Gastrocnemius medialis (tissue), 4 donors: ENCODE data around the gene PDE8A. TPM values are rescaled to one million over a fixed set of nuclear protein-coding genes. Genes with fewer than 3 reads are reported as not detected.

Source experiments
- ATAC-seq, 2 donors: fragments of 150-250 bp; one replicate each; pipeline ENCODE4 v1.9.1; 2016
- DNase-seq, 2 donors: peaks; one replicate each; pipeline ENCODE4 v3.0.0-alpha.2; 2019
- H3K27ac ChIP-seq, 4 donors: fragments of 200-600 bp; sonication (generic); 1 replicate in 1 of 4; 2 replicates in 3 of 4; pipeline ENCODE4 v1.5.1; 2016 to 2018; ENCODE audit warnings: mild to moderate bottlenecking in 2 of 4, moderate library complexity in 1 of 4
- H3K27me3 ChIP-seq, 3 donors: fragments of 200-600 bp; sonication (generic) in 2 of 3; 1 replicate in 1 of 3; 2 replicates in 2 of 3; pipeline versions ENCODE4 v1.5.1 to v1.6.0; 2016 to 2019; ENCODE audit warnings: mild to moderate bottlenecking in 1 of 3, moderate library complexity in 1 of 3
- H3K36me3 ChIP-seq, 2 donors: fragments of 200-600 bp; sonication (generic) in 1 of 2; one replicate each; pipeline ENCODE4 v1.5.1; 2017 to 2018
- H3K4me1 ChIP-seq, 2 donors: fragments of 200-600 bp; sonication (generic) in 1 of 2; one replicate each; pipeline ENCODE4 v1.5.1; 2016 to 2017; ENCODE audit warnings: mild to moderate bottlenecking in 2 of 2
- H3K4me3 ChIP-seq, 4 donors: fragments of 200-600 bp; sonication (generic) in 3 of 4; 1 replicate in 1 of 4; 2 replicates in 3 of 4; pipeline ENCODE4 v1.5.1; 2016 to 2019; ENCODE audit warnings: mild to moderate bottlenecking in 2 of 4
- H3K9me3 ChIP-seq, 3 donors: fragments of 200-600 bp; sonication (generic) in 2 of 3; 1 replicate in 1 of 3; 2 replicates in 2 of 3; pipeline ENCODE4 v1.5.1; 2016 to 2019
- POLR2A ChIP-seq, 2 donors: fragments of 450-650 bp; IDR thresholded peaks; one replicate each; pipeline ENCODE4 v1.6.1; 2017; ENCODE audit warnings: antibody characterized with exemption in 2 of 2, mild to moderate bottlenecking in 2 of 2, moderate library complexity in 2 of 2
- in situ Hi-C, 4 donors: fragments of 200-750 bp; cut with MboI; loops; one replicate each; pipeline versions ENCODE4 v1.15.0 to v1.8.0; 2017; ENCODE audit warnings: low sequenced_read_pairs in 4 of 4
- intact Hi-C: fragments of 100-400 bp; cut with DNase I; formaldehyde crosslinking; loops from one replicate; pipeline ENCODE4 v1.15.1; 2023; ENCODE audit warnings: low total_unique reads
- total RNA-seq, 4 donors: library from RNA; depleted of rRNA; stranded (reverse); fragments of >200 nt; gene quantifications; one replicate each; pipeline versions ENCODE4 v1.1.0 to v1.2.3, GENCODE V29; 2016
- TF ChIP-seq, protein P1 (sequence below), 5 experiments: fragments of 450-650 bp in 3 of 5; fragments of 200-600 bp in 2 of 5; sonication (generic) in 2 of 5; IDR thresholded peaks in 4 of 5; conservative IDR thresholded peaks in 1 of 5; 1 replicate in 4 of 5; 2 replicates in 1 of 5; pipeline ENCODE4 v1.5.1; 2016 to 2019; ENCODE audit warnings: antibody characterized with exemption in 5 of 5, mild to moderate bottlenecking in 3 of 5, moderate library complexity in 3 of 5

PDE8A gene
- total RNA-seq, 4 donors from 2014 or later = 6.3 to 20.6 (median 13.9) TPM

DNA sequence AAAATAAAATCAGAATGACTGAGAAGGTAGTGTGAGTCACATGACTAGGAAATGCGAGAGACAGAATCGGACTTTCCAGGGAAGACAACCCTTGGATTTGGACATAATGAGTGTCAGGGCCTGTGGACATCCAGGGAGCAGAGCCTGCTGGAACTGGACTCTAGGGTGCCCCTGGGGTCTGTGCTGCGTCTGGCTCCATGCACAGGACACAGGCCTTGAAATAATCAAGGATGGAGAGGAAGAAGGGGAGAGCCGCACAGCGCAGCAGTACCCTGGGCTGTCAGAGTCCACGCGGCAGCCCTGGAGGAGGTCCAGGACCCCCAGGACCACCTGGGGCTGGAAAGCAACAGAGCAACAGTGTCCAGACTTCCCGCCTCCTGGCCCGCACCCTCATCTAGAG is 173.7 kb downstream of the PDE8A start:
- intact Hi-C loops = no loop called here
- Histone ChIP-seq H3K36me3 (no peaks in the 10 kb centered on the region), H3K4me1 (no peaks in the 10 kb centered on the region), H3K27me3 (no peaks in the 10 kb centered on the region), H3K4me3 (no peak overlapping the region), H3K9me3 (no peaks in the 10 kb centered on the region), H3K27ac (no peak overlapping the region)
- TF ChIP-seq, protein P1, sequence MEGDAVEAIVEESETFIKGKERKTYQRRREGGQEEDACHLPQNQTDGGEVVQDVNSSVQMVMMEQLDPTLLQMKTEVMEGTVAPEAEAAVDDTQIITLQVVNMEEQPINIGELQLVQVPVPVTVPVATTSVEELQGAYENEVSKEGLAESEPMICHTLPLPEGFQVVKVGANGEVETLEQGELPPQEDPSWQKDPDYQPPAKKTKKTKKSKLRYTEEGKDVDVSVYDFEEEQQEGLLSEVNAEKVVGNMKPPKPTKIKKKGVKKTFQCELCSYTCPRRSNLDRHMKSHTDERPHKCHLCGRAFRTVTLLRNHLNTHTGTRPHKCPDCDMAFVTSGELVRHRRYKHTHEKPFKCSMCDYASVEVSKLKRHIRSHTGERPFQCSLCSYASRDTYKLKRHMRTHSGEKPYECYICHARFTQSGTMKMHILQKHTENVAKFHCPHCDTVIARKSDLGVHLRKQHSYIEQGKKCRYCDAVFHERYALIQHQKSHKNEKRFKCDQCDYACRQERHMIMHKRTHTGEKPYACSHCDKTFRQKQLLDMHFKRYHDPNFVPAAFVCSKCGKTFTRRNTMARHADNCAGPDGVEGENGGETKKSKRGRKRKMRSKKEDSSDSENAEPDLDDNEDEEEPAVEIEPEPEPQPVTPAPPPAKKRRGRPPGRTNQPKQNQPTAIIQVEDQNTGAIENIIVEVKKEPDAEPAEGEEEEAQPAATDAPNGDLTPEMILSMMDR (IDR thresholded peaks at IDR 0.05 in 4 of 5, conservative IDR thresholded peaks at IDR 0.05 in 1 of 5) = no peak
- no peak for TF ChIP-seq POLR2A (IDR thresholded peaks at IDR 0.05)
- DNase-seq (no peak), ATAC-seq (no peak)
- in situ Hi-C loops = no loop called here

DNA sequence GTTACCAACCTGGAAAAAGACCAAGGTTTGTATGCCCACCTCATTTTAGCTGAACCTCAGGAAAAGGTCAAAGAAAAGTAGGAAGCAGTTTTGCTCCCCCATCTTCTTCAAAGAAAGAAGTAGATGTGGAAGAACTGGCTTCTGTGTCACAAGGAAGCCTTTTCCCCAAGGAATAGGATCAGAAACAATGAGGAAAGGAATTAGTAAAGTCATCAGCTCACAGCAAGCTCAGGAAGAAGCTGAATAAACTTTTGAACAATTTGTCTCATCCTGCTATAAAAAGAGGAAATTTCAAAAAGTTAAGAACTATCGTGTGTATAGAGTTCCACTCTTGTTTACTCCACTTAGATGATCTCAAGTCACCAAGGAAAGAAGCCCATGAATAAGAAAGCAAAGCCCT is 174.2 kb downstream of the PDE8A start:
- no peaks in the 10 kb centered on the region for H3K27me3 ChIP-seq
- TF ChIP-seq, protein P1 (IDR thresholded peaks at IDR 0.05 in 4 of 5, conservative IDR thresholded peaks at IDR 0.05 in 1 of 5) = no peak
- no peak for TF ChIP-seq POLR2A (IDR thresholded peaks at IDR 0.05)
- H3K27ac ChIP-seq = no peak overlapping the region
- no peak for ATAC-seq
- in situ Hi-C loops = no loop called here
- intact Hi-C loops = no loop called here
- no peaks in the 10 kb centered on the region for H3K9me3 ChIP-seq
- no peak overlapping the region for H3K4me3 ChIP-seq
- no peaks in the 10 kb centered on the region for H3K4me1 ChIP-seq
- no peaks in the 10 kb centered on the region for H3K36me3 ChIP-seq
- no peak for DNase-seq

- DNase-seq (no peak), ATAC-seq (no peak)
- Histone ChIP-seq H3K36me3 (no peaks in the 10 kb centered on the region), H3K27ac (no peak overlapping the region), H3K4me3 (no peak overlapping the region), H3K9me3 (no peaks in the 10 kb centered on the region), H3K4me1 (no peaks in the 10 kb centered on the region), H3K27me3 (no peaks in the 10 kb centered on the region)
- TF ChIP-seq, protein P1 (IDR thresholded peaks at IDR 0.05 in 4 of 5, conservative IDR thresholded peaks at IDR 0.05 in 1 of 5) = no peak
- no peak for TF ChIP-seq POLR2A (IDR thresholded peaks at IDR 0.05)
- in situ Hi-C loops (no loop called here), intact Hi-C loops (no loop called here)
Measured at GRCh38 chr15:85157344-85157743, 175.7 kb downstream of the PDE8A start.

DNA sequence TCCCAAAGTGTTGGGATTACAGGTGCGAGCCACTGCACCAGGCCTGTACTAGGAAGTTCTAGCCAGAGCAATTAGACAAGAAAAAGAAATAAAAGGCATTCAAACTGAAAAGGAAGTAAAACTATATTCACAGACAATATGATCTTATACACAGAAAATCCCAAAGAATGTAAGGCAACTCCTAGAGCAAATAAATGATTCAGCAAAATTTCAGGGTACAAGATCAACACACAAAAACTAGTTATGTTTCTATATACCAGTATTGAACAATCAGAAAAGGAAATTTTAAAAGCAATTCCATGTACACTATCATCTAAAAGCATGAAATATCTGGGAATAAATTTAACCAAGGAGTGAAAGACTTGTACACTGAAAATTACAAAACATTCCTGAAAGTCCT is 180.6 kb downstream of the PDE8A start:
- TF ChIP-seq, protein P1 (IDR thresholded peaks at IDR 0.05 in 4 of 5, conservative IDR thresholded peaks at IDR 0.05 in 1 of 5) = no peak
- TF ChIP-seq POLR2A (IDR thresholded peaks at IDR 0.05) = no peak
- DNase-seq (no peak), ATAC-seq (no peak)
- no peaks in the 10 kb centered on the region for H3K36me3 ChIP-seq
- intact Hi-C loops = loop anchor here (10.0 kb wide), 1 partner anchor 207 kb away; no protein-coding TSS in a partner anchor
- no peaks in the 10 kb centered on the region for H3K4me1 ChIP-seq
- H3K9me3 ChIP-seq = no peaks in the 10 kb centered on the region
- H3K4me3 ChIP-seq = no peak overlapping the region
- in situ Hi-C loops = no loop called here
- H3K27me3 ChIP-seq = no peaks in the 10 kb centered on the region
- no peak overlapping the region for H3K27ac ChIP-seq

- H3K36me3 ChIP-seq = no peaks in the 10 kb centered on the region
- TF ChIP-seq POLR2A (IDR thresholded peaks at IDR 0.05) = no peak
- TF ChIP-seq, protein P1 (IDR thresholded peaks at IDR 0.05 in 4 of 5, conservative IDR thresholded peaks at IDR 0.05 in 1 of 5) = no peak
- no peaks in the 10 kb centered on the region for H3K9me3 ChIP-seq
- H3K27ac ChIP-seq = no peak overlapping the region
- intact Hi-C loops (loop anchor here (10.0 kb wide), 1 partner anchor 210 kb away; no protein-coding TSS in a partner anchor), in situ Hi-C loops (no loop called here)
- peaks cover 0 to 1% (median under 1%) of the 10 kb centered on the region in 3 donors for H3K27me3 ChIP-seq
- no peak for ATAC-seq
- no peak for DNase-seq
- no peak overlapping the region for H3K4me3 ChIP-seq
- no peaks in the 10 kb centered on the region for H3K4me1 ChIP-seq
Measured at GRCh38 chr15:85164841-85165466, 183.3 kb downstream of the PDE8A start.
